IPS-18a (cell line): ENCODE data around the gene QRFPR.

Source experiments
- H3K27ac ChIP-seq: one replicate; pipeline ENCODE4 v1.5.1; 2013; ENCODE audit warnings: low read length
- H3K27me3 ChIP-seq: one replicate; pipeline ENCODE4 v1.6.1; 2013; ENCODE audit warnings: mild to moderate bottlenecking, low read length; ENCODE audit not compliant: control insufficient read depth, insufficient read depth
- H3K36me3 ChIP-seq: one replicate; pipeline ENCODE4 v1.6.1; 2013; ENCODE audit warnings: low read depth, low read length; ENCODE audit not compliant: control insufficient read depth
- H3K4me1 ChIP-seq: one replicate; pipeline ENCODE4 v1.6.1; 2013; ENCODE audit warnings: low read depth, low read length; ENCODE audit not compliant: control insufficient read depth
- H3K4me3 ChIP-seq: one replicate; pipeline ENCODE4 v1.5.1; 2013; ENCODE audit warnings: low read length
- H3K9ac ChIP-seq: one replicate; pipeline ENCODE4 v1.6.1; 2013; ENCODE audit warnings: mild to moderate bottlenecking, low read length, moderate library complexity
- H3K9me3 ChIP-seq: one replicate; pipeline ENCODE4 v1.6.1; 2013; ENCODE audit warnings: low read depth, low read length; ENCODE audit not compliant: control insufficient read depth

Gene QRFPR

GRCh38 chr4:121306931-121307330 lies 73.9 kb downstream of the QRFPR start:
- Histone ChIP-seq H3K27me3 (no peaks in the 10 kb centered on the region), H3K9me3 (no peaks in the 10 kb centered on the region), H3K36me3 (no peaks in the 10 kb centered on the region), H3K9ac (no peak overlapping the region), H3K4me3 (no peak overlapping the region), H3K4me1 (no peaks in the 10 kb centered on the region), H3K27ac (no peak overlapping the region)

DNA sequence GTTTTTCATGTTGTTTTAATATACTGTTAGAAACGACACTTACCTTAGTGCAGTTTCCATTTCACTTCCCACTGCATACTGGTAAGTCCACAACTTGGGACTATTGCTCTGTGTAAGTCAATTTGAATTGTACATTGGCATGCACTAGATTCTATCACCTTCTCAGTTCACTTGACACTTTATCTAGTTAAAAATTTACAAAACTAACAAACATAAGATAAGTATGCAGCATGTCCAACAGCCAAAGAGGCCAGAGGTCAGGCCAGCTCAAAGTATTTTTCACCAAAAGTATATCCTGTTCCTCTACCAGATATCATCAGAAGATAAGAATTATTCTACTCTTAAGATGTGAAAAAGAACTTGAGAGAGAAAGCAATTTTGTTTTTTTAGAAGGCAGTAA lies 75.9 kb downstream of the QRFPR start:
- Histone ChIP-seq H3K4me1 (no peaks in the 10 kb centered on the region), H3K4me3 (no peak overlapping the region), H3K27me3 (no peaks in the 10 kb centered on the region), H3K9me3 (no peaks in the 10 kb centered on the region), H3K9ac (no peak overlapping the region), H3K36me3 (no peaks in the 10 kb centered on the region), H3K27ac (no peak overlapping the region)

- Histone ChIP-seq H3K9ac (no peak overlapping the region), H3K27me3 (no peaks in the 10 kb centered on the region), H3K4me3 (no peak overlapping the region), H3K4me1 (no peaks in the 10 kb centered on the region), H3K9me3 (no peaks in the 10 kb centered on the region), H3K27ac (no peak overlapping the region), H3K36me3 (no peaks in the 10 kb centered on the region)
Measured at GRCh38 chr4:121299367-121299766, 81.5 kb downstream of the QRFPR start.

DNA sequence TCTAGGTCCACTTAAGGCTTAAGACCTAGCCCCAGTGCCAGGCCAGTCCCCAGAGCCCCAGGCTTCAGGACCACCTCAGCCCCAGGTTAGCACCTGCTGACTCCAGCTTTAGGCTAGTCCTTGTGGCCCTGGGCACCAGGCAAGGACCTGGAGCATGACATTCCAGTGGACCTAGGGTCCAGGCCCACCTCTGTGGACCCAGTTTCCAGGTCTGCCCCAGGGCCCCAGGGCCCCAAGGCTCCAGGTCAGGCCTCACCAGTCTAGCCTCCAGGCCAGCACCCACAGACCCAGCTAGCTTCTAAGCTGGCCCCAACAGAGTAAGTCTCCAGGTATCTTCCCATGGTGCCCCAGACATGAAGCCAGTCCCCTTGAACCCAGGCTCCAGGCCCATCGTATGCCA lies 97.5 kb downstream of the QRFPR start:
- no peak overlapping the region for H3K27ac ChIP-seq
- no peak overlapping the region for H3K9ac ChIP-seq
- H3K27me3 ChIP-seq, result no peaks in the 10 kb centered on the region
- H3K9me3 ChIP-seq, result no peaks in the 10 kb centered on the region
- H3K4me1 ChIP-seq, result no peaks in the 10 kb centered on the region
- no peaks in the 10 kb centered on the region for H3K36me3 ChIP-seq
- no peak overlapping the region for H3K4me3 ChIP-seq

- no peaks in the 10 kb centered on the region for H3K4me1 ChIP-seq
- H3K27me3 ChIP-seq, result no peaks in the 10 kb centered on the region
- H3K4me3 ChIP-seq, result no peak overlapping the region
- no peak overlapping the region for H3K27ac ChIP-seq
- no peak overlapping the region for H3K9ac ChIP-seq
- no peaks in the 10 kb centered on the region for H3K9me3 ChIP-seq
- no peaks in the 10 kb centered on the region for H3K36me3 ChIP-seq
Measured at GRCh38 chr4:121280425-121280824, 100.4 kb downstream of the QRFPR start.

DNA sequence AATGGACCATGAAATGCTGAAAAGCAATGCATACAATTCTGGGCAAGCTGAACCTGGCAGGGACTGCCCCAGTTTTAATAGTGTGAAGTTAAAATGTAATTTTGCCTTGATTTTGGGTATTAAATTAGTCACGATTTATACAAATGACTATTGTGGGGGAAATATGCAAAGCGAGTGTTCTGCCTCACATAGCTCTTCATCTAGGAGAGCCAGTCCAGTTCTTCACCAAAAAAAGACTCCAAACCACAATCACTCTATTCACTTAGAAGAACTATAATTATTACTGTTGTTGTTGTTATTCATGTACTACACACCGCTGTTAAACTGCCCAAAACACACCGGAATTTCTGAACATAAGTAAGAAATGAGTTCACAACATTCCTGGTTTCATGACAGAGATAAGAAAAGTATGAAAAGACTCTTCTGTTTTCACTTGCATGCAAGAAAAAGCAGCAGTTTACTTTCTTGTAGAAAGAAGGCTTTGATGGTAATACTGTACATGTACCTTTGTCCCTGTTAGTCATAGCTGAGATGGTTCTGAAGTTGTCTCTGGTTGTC lies 101.9 kb downstream of the QRFPR start:
- Histone ChIP-seq H3K9ac (no peak overlapping the region), H3K27ac (no peak overlapping the region), H3K4me1 (no peaks in the 10 kb centered on the region), H3K9me3 (no peaks in the 10 kb centered on the region), H3K27me3 (no peaks in the 10 kb centered on the region), H3K36me3 (no peaks in the 10 kb centered on the region), H3K4me3 (no peak overlapping the region)
